GM19372 (cell line): ENCODE results near the gene MAN1B1.
A peak's percentile ranks its signal among the peaks of the same experiment; 100 is the strongest.
"Not testable (repeated sequence)": the region's sequence is repeated elsewhere in the genome, so short reads cannot be mapped to it uniquely, and the experiment has no call there.

Experiments
- ATAC-seq: cut with Tn5 transposase; IDR thresholded peaks from one replicate; pipeline ENCODE4 v1.9.1; 2021; ENCODE audit warnings: mild to moderate bottlenecking, low read depth, moderate library complexity; ENCODE audit not compliant: unreplicated experiment

The MAN1B1 gene

DNA sequence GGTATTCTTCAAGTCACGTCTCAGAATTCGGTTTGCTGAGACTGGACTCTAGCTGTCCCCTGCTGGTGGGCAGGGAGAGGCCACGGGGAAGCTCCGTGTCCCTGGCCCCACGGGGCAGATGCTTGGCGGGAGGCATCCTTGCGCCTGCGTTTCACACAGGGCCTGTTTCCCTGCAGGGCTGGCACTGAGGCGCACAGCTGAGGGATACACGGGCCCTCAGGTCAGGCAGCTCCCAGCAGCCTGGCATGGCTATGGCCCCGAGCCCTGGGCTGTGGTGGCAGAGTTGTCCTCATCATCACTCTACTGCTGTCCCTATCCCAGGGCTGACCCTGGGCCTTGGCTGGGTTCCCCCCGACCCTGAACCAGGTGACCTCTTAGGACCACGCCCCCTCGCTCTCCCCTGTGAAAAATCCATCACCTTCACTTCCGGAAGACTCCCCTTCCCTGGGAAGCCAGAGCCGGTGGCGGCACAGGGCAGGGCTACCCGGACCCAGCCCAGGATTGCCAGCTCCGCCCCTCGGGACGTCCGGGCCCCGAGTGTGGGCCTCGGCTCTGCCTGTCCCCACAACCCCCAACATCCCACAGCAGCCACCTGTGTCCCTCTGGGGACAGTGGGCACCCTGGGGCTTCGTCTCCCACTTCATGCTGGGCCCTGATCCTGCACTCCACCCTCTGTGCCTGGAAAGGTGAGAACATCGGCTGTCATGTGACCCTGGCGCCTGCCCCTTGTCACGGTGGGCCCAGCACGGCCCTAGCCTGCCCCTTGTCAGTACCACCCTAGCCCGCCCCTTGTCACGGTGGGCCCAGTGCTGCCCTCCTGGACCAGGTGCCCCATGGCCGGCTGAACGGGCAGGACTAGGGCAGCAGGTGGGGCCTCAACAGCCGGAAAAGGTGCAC is 22.7 kb downstream of the MAN1B1 start:
- ATAC-seq: no peak

DNA sequence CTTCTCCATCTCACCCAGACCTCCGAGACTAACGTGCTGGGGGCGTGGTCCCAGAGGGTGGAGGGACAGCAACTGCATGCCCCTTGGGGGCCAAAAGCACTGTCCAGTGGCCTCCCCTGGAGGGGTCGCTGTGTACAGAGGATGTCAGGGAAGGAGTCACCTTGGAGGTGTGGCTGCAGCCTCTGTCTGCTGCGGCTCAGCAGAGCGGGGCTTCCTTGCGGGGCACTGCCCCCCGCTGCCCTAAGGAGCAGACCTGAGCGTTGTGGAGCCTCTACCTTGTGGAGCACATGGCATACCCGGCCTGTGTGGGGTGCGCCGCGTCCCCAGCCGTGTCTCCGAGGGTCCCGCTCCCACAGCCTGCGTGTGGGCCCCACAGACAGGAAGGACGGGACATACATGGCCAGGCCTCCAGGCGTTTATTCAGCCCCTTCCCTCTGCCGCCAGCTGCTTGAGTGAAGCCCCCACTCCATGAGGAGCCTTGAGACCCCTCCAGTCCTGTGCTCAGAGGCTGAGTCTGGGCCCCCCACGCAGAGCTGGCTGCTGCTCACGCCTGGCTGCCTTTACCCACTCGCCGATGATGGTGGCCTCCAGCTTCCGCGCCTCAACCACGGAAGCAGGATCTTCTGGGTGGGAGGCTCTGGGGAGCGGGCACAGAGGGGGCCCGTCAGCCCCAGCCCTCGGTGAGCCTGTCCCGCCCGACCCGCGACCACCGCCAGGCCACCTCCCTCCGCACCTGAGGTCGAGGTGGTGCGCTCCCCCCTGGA is 23.5 kb downstream of the MAN1B1 start:
- ATAC-seq: no peak

GRCh38 chr9:137110911-137111787 is 24.4 kb downstream of the MAN1B1 start:
- ATAC-seq: no peak

- no peak for ATAC-seq
These were observed 25.2 kb downstream of the MAN1B1 start for GRCh38 chr9:137111788-137112563.

DNA sequence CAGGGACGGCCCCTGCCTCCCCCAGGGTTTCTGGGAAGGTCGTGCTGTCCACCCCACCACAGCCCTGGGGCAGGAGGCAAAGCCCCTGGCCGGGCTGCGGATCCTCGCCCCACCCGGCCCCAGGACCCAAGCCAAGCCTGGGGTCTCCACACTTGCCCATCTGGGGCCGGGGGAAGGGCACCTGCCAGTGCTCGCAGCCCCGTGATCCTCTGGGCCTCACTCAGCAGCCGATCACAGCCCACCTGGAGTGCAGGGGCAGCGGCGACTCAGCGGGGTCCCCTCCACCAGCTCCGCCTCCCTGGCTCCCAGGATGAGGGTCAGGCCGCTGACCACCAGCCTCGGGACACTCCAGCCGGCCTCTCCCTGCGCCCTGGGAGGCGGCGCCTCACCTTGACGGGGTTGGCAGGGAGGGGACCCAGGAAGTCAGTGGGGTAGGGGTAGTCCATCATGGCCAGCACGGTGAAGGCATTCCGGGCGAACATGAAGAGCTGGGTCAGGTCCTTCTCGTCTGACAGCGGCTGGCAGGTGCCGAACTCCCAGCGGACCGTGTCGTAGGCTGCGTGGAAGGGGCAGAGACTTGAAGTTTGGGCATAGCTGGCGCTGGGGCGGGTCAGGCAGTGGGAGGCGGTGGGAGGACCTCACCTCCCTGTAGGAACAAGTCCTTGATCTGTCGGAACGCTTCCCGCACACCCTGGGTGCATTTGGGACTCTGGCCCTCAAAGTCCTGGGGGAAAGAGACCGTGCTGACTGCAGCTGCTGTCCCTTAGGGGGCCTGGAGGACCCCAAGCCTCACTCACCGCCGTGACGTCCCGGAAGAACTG is 26.0 kb downstream of the MAN1B1 start:
- ATAC-seq: no peak

GRCh38 chr9:137113385-137114159 is 26.8 kb downstream of the MAN1B1 start:
- ATAC-seq: no peak

DNA sequence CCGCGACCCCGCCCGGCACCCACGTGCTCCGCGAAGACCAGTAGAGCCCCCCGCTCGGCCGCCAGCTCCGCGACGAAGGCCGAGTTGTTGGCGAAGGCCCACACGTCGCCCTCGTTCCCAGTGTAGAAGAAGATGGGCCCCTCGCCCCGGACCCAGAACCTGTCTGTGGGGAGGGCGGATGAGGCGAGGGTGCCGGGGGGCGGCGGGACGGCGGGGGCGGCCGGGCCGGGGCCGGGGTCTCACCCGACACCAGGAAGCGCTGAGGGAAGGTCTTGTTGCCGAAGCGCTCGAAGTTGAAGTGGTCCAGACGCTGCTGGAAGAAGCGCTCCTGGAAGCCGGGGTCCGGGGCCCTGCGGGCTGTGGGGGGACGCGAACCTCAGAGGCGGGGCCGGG is 27.4 kb downstream of the MAN1B1 start:
- ATAC-seq: no peak

DNA sequence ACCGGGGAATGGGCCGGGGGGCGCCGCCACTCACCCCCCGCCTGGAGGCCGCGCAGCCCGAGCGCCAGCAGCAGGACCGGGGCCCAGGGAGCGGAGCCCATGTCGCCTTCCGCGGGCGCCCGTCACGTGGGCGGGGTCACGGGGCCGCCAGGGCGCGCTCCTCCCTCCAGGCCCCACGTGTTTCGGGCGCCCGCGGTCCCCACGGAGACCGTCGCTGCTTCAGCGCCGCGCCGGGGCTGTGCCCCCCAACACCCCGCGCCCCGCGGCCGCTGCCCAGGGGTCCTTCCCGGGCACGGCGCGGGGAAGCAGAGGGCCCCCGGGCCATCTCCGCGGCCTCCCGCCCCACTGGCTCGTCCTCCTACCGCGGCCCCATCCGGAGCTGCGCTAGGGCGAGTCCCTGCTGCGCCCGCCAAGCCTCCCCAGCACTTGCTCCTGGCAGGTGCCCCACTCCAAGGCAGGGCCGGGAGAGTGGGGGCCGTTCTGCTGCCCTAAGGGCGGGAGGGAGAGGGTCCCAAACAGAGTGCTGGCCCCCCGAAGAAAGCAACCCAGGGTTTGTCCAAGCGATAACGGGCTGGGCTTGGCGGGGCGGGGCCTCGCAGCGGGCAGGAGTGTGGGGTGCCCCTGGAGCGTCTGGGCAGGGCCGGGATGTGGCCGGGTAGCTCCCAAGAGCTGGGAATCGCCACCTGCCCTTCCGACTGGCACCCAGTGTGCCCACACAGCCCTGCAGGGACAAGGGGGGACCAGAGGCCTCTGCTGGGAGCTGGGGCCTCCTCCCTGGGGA is 28.0 kb downstream of the MAN1B1 start, which contains the start of gene DPP7:
TSS of gene DPP7 (minus strand) at position 121 of the 781 bp plus-strand sequence. CDS start at position 101, 20 bp downstream.
- ATAC-seq: peak; percentile 68

DNA sequence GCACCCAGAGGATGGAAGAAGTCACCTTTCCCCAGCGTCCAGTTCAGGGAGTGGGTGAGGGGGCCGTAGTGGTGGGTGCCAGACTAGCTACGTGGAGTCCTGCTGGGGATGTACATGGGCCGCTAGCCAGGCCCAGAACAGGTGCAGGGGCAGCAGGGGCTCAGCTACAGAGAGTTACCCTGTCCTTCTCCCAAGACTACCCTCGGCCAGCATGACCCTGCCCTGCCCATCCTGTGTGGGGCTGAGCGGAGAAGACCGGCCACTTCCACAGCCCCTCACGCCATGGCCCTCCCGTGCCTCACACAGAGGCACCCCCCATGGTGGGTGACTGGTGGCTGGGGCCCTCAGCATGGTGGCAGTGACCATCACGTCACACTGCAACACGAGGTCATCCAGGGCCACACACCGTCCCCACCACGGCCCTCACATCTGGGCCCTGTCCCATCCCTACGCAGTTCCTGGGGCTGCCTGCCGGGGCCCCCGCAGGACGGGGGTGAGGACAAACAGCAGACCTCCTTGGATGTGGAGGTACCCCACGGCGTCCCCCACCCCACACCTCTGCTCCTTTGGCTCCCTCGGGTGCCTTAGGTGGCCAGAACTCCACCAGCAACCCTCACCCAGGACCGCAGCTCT is 28.7 kb downstream of the MAN1B1 start:
- no peak for ATAC-seq

- no peak for ATAC-seq
These were observed 29.3 kb downstream of the MAN1B1 start for GRCh38 chr9:137116027-137116507.

- no peak for ATAC-seq
These were observed 29.9 kb downstream of the MAN1B1 start for GRCh38 chr9:137116728-137117127.

- ATAC-seq: no peak
These were observed 30.5 kb downstream of the MAN1B1 start for GRCh38 chr9:137117269-137117731.

GRCh38 chr9:137118092-137118603 is 31.4 kb downstream of the MAN1B1 start:
- ATAC-seq: not testable (repeated sequence)

- ATAC-seq: not testable (repeated sequence)
These were observed 35.4 kb downstream of the MAN1B1 start for GRCh38 chr9:137121927-137122795.

- ATAC-seq: not testable (repeated sequence)
These were observed 36.1 kb downstream of the MAN1B1 start for GRCh38 chr9:137122796-137123467.
